DMS53 treated with DMSO at 0.1 percent for 48 hours (cell line): ENCODE results near the gene CCDC194.

Experiments
- DNase-seq: peaks from one replicate; lab custom pipeline; 2025; ENCODE audit not compliant: unreplicated experiment; lab: John Stamatoyannopoulos, UW

Gene CCDC194, protein sequence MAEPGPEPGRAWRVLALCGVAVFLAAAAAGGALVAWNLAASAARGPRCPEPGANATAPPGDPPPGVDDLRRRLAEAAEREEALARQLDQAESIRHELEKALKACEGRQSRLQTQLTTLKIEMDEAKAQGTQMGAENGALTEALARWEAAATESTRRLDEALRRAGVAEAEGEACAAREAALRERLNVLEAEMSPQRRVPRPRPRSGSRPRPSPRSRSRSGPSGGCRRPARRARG

DNA sequence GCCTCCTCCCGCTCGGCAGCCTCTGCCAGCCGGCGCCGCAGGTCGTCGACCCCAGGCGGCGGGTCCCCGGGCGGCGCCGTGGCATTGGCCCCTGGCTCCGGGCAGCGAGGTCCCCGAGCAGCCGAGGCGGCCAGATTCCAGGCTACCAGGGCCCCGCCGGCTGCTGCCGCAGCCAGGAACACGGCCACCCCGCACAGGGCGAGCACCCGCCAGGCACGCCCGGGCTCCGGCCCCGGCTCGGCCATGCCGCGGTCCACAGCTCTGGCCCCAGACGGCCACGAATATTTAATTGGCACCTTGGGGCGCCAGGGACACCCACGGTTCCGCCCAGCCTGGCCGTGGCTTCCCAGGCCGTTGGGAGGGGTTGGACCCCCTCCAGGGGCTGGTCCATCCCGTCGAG, at the start of gene CCDC194:
CCDC194 (minus strand) TSS at position 283 of the 400 bp plus-strand sequence; CDS start at position 245, 38 bp downstream.
- no peak for DNase-seq

DNA sequence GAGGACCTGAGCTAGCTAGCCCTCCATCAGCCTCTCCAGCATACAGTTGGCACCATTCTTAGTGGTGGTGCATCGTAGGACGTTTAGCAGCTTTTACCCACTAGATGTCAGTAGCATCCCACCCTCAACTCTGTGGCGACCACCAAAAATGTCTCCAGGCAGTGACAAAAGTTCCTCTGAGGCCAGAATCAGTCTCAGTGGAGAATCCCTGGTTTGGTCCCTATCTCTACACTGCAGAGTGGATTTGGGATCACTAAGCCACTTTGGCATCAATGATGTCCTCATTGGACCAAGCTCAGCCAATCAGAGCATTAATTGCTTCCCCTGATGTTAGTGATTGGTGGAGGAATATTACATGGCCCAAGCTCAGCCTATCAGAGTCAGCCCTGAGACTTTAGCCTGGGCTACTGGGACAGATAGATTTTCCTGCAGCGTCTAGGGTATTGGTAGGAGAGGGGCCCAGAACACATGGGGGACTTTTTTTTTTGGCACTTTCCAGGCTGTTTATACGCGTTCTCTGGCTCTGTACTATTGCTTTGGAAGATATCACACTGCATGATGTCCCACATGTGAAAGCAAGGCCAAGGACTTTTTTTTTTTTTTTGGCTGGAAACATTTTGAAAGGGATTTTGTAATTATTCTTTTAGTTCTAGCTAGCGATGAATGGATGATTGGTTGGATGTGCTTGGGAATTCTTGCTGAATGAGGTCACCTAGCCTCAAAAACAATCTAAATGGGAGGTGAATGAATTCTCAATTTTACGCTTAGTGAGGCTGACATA, 47.4 kb upstream of the CCDC194 start:
- DNase-seq = no peak

DNA sequence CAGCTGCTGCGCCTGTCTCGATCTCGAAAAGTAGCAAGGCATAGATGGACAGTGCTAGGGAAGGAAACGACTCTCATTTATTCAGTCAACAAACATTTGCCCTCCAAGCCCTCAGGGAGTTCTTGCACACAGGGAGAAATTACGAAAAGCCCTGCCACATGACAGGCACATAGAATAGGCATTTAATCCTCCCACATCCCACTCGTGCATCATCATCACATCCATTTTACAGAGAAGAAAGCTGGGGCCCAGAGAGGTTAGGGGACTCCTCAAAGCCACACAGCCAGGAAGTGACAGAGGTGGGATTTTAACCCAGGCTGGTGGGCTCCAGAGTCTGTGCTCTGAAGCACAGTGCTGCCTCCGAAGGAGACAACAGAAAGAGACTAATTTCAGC, 42.9 kb upstream of the CCDC194 start:
- no peak for DNase-seq

DNA sequence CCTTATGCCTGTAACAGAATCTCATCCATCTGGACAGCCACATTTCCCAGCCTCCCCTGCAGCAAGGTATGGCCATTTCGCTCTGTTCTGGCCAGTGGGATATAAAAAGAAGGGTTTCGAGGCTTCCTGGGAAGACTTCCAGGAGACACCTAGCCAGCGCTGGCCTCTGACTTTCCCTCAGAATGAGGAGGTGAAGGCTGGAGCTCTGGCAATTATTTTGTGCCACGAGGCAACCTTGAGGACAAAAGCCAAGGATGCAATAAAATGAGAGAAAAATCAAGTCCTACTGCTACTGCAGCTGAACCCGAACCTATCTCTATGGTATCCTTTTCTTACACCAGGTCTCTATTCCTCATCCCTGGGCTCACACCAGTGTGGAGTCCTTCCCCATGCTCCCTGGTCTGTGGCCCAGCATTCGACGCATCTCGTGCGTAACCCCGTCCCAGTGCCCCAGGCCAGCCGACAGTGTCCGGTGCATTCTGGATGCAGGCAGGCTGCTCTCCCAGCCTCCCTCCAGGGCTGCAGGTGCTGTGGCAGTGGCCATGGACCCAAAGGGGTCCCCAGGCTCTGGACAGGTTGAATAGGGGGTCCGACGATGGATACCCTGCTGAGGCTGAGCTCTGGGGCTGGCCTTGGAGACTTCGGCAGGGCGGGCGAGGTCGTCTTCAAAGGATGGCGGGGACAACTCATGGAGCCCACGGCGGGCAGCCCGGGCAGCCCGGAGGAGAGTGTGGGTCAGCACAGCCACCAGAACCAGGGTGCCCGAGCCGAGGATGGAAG, 42.3 kb upstream of the CCDC194 start:
- DNase-seq = no peak

DNA sequence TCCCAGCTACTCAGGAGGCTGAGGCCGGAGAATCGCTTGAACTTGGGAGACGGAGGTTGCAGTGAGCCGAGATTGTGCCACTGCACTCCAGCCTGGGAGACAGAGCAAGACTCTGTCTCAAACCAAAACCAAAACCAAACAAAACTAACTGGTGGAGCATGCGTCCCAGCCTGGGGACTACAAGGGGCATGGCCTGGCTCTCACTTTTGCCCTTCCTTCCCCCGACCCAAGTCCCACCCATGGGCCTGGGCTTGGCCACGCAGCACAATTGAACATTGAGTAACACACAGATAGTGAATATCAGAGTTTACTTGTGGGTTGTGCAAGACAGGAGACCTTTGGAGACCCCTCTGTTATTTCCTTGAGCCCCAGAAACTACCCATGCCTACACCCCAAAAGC, 41.2 kb upstream of the CCDC194 start:
- no peak for DNase-seq

DNA sequence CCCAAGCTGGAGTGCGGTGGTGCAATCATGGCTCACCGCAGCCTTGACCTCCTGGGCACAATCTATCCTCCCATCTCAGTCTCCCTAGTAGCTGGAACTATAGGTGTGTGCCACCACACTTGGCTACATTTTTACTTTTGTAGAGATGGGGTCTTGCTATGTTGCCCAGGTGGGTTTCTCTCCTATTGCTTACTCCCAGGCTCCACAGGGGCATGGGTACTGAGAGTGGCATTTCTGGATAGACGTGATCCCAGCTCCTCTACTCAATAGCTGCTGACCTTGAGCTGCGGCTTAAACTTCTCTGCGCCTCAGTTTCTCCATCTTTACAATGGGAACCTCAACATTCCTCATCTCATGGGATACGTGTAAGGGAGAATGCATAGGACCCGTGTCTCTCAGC, 37.4 kb upstream of the CCDC194 start:
- DNase-seq = no peak

DNA sequence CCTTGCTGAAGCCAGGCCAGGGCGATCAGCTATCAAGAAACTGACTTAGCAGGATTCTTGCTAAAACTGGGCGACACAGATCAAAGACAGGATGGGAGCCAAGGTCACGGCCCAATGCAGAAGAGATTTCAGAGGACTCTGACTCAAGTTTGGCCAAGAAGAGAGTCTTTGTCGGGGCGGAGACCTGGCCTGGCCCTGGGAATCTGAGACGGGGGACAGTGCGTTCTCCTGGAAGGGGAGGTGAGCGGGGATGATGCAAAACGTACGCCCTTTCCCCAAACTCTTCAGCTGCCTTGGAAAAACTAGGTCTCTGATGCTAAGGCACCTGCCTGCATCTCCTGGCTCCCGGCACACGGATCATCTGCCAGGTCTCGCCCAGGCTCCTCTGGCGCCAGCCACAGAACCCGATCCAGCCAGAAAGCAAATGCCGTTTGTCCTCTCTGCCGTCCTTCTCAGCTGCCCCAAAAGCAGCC, 35.7 kb upstream of the CCDC194 start:
- DNase-seq = no peak

DNA sequence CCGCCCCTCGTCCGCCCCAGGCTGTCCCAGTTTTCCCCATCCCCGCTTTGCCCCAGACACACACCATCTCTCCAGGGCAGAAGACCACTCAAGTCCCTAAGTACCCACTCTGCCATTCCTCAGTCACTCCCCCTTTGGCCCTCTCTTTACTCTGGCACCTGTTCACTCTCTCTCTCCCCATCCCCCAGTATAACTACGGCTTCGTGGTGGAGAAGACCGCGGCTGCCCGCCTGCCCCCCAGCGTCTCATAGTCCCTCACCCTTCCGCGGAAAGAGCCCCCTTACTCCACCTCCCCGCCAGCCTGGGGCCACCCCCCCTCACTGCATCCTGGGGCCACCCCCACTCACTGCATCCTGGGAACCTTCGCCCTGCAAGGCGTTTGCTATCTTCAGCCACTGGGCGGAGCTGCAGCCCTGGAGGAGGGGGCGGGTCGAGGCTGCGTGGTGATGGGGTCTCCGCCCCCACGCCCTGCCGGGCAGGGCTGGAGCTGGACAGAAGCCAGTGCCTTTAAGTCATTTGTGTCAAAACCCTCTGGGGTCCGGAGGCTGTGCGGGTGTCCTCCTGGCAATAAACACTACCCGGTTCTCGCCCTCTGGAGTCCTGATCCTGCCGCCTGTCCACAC, 30.9 kb upstream of the CCDC194 start:
- DNase-seq = no peak

DNA sequence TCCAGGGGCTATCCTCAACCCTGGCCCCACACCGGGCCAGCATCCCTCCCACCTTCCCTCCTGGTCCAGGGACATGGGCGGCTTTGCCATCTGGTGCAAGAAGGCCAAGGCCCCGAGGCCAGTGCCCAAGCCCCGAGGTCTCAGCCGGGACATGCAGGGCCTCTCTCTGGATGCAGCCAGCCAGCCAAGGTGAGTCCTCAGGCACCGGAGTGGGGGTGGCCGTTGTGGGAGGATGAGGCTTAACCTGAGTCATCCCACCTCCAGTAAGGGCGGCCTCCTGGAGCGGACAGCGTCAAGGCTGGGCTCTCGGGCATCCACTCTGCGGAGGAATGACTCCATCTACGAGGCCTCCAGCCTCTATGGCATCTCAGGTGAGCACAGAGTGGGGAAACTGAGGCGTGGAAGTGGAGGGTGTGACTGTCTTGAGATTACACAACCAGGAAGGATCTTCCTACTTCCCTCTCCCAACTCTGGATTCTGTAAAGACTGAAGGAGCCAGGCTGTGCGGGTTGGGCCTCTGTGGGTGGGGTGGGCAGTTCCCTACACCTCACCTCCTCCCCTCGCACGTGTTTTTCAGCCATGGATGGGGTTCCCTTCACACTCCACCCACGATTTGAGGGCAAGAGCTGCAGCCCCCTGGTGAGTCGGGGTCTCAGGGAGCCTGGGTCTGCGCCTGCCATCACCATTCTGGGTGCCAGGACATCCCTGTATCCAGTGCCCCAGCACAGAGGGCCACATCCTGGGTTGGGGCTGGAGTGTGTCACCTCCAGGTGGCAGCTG, 29.6 kb upstream of the CCDC194 start:
- no peak for DNase-seq

DNA sequence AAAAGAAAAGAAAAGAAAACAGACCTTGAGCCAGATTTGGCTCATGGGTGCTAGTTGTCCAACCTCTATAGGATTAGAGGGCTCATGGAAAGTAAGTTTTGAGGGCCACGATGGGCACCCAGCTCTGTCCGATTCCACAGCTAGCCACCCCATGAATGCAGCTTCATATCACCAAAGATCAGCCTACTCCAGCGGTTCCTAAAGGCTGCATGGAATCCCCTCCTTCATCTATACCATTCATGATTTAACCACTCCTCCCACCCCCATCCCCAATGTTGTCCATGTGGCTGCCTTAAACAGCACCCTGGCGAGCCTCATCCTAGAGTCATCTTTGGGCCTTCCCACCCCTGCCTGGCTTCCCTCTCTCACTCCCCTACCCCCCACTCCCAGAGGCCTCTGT, 27.9 kb upstream of the CCDC194 start:
- DNase-seq = no peak

DNA sequence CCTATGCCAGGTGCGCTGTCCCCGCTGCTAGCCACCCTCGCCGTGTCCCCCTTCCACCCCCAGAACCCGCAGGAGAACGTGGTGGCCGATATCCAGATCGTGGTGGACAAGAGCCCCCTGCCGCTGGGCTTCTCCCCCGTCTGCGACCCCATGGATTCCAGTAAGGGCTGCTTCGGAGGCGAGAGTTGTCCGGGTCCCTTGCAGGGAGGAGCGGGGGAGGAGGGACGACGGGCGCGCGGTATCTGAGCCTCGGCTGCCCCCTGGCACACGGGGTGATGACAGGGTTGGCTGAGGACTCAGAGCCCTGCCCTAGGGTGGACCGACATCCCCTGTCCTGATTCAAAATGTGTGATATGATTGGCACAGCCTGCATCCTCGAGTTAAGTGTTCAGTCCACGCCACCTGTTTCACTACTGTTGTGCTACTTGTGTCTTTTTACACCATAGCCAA, 26.5 kb upstream of the CCDC194 start:
- DNase-seq = no peak

DNA sequence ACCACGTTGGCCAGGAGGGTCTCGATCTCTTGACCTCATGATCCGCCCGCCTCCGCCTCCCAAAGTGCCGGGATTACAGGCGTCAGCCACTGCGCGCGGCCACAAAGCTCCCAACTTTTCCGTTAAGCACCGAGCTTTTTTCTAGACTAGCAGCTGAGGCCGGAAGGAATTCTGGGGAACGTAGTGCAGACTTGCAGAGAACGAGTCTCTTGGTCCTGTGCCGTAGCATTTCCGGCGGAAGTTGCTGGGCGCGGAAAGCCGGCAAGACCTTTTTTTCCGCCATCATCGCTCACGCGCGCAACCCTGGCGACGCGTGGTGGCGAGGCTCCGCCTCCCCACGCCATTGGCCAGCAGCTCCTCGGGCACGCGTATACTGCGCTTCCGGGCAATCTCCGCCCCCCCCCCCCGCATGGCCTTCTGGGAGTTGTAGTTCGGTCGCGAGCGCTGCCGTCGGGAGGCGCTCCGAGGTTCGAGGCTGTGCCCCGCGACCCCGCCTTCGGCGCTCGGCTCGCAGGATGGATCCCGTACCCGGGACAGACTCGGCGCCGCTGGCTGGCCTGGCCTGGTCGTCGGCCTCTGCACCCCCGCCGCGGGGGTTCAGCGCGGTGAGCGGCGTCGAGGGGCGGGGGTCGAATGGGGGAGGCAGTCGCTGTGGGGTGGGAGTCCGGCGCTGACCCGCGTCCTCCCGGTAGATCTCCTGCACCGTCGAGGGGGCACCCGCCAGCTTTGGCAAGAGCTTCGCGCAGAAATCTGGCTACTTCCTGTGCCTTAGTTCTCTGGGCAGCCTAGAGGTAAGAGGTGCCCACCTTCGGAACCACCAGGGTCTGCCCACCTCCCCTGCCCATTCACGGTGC, 25.9 kb upstream of the CCDC194 start, which contains the start of gene MVB12A:
MVB12A (plus strand) TSS at position 427 of the 854 bp plus-strand sequence; CDS start at position 516, 89 bp downstream.
- peak; percentile 88 for DNase-seq

DNA sequence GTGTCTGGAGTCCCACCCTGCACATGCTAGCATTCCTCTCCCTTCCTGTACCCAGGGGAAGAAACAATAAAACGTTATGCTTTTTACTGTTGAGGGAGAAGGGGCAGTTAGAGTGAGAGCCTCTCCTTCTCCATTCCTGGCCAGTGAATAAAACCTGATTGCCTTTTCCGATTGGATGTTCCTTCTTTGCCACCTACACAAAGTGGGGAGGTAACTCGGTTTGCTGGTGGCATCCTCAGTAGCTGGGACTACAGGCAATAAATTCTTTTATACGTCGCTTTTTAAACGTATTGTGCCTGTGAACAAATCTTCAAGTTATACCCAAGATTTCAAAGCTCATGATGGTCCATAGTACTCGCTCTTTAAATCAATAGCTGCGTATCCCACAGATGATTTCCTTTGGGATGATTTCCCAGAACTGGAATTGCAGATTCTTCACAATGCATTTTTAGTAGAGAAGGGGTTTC, 25.2 kb upstream of the CCDC194 start:
- no peak for DNase-seq

DNA sequence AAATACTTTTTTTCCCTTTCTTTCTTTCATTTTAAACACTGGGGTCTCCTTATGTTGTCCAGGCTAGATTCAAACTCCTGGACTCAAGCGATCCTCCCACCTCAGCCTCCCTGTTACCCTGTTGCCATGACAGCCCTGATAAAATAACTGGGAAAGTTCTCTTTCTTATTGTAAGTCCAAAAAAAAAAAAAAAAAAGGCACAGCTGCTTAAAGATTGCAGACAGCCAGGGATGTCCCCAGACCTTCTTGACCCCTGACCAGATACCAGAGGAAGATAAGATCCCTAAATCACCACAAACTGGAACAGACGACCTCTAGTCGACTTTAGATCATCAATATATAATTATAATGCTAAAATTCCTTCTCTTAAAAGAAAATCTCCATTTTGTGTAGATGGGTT, 24.7 kb upstream of the CCDC194 start:
- DNase-seq = no peak

DNA sequence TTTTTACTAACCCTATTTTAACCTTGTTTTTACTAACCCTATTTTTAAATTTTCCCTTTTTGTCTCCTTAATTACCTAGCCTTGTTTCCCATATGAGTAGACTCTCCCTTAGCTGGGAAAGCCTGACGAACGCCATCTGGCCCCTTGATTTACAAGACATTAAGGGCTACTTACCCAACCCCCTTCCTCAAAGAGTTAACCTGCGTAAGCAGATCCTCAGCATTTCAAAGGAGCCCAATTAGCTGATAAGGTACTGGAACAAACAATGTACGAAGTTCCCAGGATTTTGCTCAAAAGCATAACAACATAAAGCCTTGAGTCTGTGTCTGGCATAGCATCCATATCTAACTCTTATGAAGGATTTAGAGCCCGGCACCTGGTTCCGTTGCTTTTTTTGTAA, 21.1 kb upstream of the CCDC194 start:
- no peak for DNase-seq

DNA sequence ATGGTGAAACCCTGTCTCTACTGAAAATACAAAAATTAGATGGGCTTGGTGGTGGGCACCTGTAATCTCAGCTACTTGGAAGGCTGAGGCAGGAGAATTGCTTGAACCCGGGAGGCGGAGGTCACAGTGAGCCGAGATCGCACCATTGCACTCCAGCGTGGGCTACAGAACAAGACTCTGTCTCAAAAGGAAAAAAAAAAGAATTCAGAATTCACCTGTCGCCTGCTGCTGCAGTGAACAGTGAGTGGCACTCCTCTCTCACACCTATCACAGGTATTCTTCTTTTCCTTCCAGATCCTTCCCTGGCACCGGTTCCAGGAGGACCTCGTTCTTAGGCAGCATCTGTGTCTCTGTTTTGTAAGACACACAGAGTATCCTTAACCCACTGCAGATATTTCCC, 20.1 kb upstream of the CCDC194 start:
- no peak for DNase-seq

DNA sequence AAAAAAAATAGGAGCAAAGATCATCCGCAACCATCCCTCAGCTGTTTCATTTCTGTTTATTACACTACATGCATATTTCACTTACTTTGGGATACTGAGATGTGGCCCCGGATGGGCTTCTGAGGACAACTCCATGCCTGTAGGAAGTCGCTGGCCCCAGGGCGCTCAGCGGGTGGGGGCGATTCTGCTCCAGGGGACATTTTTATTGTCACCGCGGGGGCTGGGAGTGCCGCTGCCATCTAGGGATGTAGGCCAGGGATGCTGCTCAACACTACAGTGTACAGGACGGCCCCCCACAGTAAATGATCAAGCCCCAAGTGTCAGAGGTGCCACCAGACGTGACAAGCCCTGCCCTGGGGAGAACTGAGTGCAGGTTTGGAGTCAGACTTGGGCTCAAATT, 17.8 kb upstream of the CCDC194 start:
- no peak for DNase-seq

DNA sequence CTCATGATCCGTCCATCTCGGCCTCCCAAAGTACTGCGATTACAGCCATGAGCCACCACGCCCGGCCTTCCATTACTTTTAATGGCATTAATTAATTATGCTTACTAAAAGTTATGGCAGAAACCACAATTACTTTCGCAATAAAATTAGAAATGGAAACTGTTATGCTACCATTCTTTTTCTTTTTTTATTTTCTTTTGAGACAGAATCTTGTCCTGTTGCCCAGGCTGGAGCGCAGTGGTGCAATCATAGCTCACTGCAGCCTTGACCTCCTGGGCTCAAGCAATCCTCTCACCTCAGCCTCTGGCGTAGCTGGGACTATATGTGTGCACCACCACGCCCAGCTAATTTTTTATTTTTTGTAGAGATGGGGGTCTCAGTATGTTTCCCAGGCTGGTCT, 16.0 kb upstream of the CCDC194 start:
- no peak for DNase-seq

DNA sequence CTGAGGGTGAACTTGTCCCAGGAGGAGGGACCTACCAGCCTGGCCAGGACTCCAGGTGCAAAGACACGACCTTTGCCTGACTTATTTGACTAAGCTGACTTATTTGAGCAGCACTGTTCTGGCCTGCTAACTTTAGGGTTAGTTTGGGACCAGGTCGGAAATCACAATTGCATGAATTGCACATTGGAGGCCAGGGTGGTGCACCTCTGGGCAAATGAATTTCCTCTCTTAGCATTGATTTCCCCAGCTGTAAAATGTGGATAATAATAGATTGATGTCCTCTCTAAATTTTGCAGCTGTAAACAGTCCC, 12.8 kb upstream of the CCDC194 start:
- no peak for DNase-seq
